Transverse colon (tissue), 4 donors: Measurements from ENCODE around the gene ITGB3BP.

Experiments used
- CTCF ChIP-seq, 5 experiments: fragments of 200-600 bp in 3 of 5; fragments of 450-650 bp in 2 of 5; sonication (generic) in 3 of 5; IDR thresholded peaks; 1 replicate in 2 of 5; 2 replicates in 3 of 5; pipeline ENCODE4 v1.5.1; 2016 to 2017; ENCODE audit warnings: antibody characterized with exemption in 5 of 5, inconsistent platforms in 3 of 5, mild to moderate bottlenecking in 2 of 5, moderate library complexity in 1 of 5
- POLR2A ChIP-seq: fragments of 450-650 bp; IDR thresholded peaks from one replicate; pipeline ENCODE4 v1.6.1; 2016; ENCODE audit warnings: antibody characterized with exemption, mild to moderate bottlenecking, moderate library complexity
- POLR2AphosphoS5 ChIP-seq, 3 donors: sonication (generic); formaldehyde crosslinking; IDR thresholded peaks; one replicate each; pipeline ENCODE4 v1.6.1; 2016; ENCODE audit warnings: antibody characterized with exemption in 3 of 3

- TF ChIP-seq CTCF (IDR thresholded peaks at IDR 0.05): no peak
- no peak for TF ChIP-seq POLR2AphosphoS5 (IDR thresholded peaks at IDR 0.05)
- TF ChIP-seq POLR2A: no peak
Observed at GRCh38 chr1:63453232-63453631, 69.8 kb downstream of the ITGB3BP start.
